IMR-90 (cell line): Measurements from ENCODE around the gene OR8H1. TPM values are rescaled to one million over a fixed set of nuclear protein-coding genes. Genes with fewer than 3 reads are reported as not detected.

ENCODE experiments used
- ATAC-seq: fragments of 200-7000 bp; cut with Tn5 transposase; 2 replicates; pipeline ENCODE4 v1.9.1; 2020; ENCODE audit warnings: low read depth, mild to moderate bottlenecking, moderate library complexity
- BruUV-seq: library from RNA; stranded (reverse); fragments of 400-500 nt; replicated peaks from 2 replicates; lab custom pipeline; 2021; lab: Mats Ljungman, UMichigan
- CTCF ChIA-PET: fragments of 300-600 bp; formaldehyde crosslinking; extraction: SDS; loops from one replicate; lab custom pipeline; 2021; ENCODE audit warnings: antibody characterized with exemption; lab: Yijun Ruan, JAX
- POLR2A ChIA-PET: fragments of 300-600 bp; sonication (Branson Sonifier 250); formaldehyde crosslinking; loops from one replicate; lab custom pipeline; 2022; ENCODE audit warnings: antibody characterized with exemption; ENCODE audit not compliant: unreplicated experiment; lab: Charles Lee
- DNase-seq: peaks from one replicate; pipeline ENCODE4 v3.0.0; 2013
- H2AFZ ChIP-seq: replicated peaks from 2 replicates; pipeline ENCODE3; 2013; ENCODE audit warnings: low read length, mild to moderate bottlenecking; ENCODE audit not compliant: poor library complexity
- H2AK5ac ChIP-seq: 2 replicates; pipeline ENCODE4 v1.6.1; 2013; ENCODE audit warnings: low read depth, low read length, inconsistent platforms
- H2AK9ac ChIP-seq: replicated peaks from 2 replicates; pipeline ENCODE3; 2013; ENCODE audit warnings: mild to moderate bottlenecking, low read depth, low read length, moderate library complexity; ENCODE audit not compliant: poor library complexity
- H2BK120ac ChIP-seq: 2 replicates; pipeline ENCODE4 v1.6.1; 2013; ENCODE audit warnings: low read depth, low read length, inconsistent platforms
- H2BK15ac ChIP-seq: 3 replicates; pipeline ENCODE4 v1.6.1; 2013; ENCODE audit warnings: low read depth, low read length, inconsistent platforms
- H2BK20ac ChIP-seq: 2 replicates; pipeline ENCODE4 v1.6.1; 2013; ENCODE audit warnings: low read depth, mild to moderate bottlenecking, inconsistent platforms, low read length, moderate library complexity
- H2BK5ac ChIP-seq: 2 replicates; pipeline ENCODE4 v1.6.1; 2013; ENCODE audit warnings: mild to moderate bottlenecking, low read depth, low read length, inconsistent platforms; ENCODE audit not compliant: poor library complexity, severe bottlenecking
- H3K14ac ChIP-seq: replicated peaks from 2 replicates; pipeline ENCODE4 v1.6.1; 2013; ENCODE audit warnings: low read depth, low read length, inconsistent platforms
- H3K18ac ChIP-seq: 2 replicates; pipeline ENCODE4 v1.6.1; 2013; ENCODE audit warnings: low read depth, low read length, control low read depth
- H3K23ac ChIP-seq: 2 replicates; pipeline ENCODE4 v1.6.1; 2013; ENCODE audit warnings: low read depth, low read length, inconsistent platforms
- H3K27ac ChIP-seq: 2 replicates; pipeline ENCODE4 v1.5.1; 2013; ENCODE audit warnings: mild to moderate bottlenecking, control low read depth, low read length; ENCODE audit not compliant: insufficient read depth
- H3K27me3 ChIP-seq: 2 replicates; pipeline ENCODE4 v1.6.1; 2013; ENCODE audit warnings: low read length; ENCODE audit not compliant: control insufficient read depth, insufficient read depth
- H3K36me3 ChIP-seq: 2 replicates; pipeline ENCODE4 v1.6.1; 2013; ENCODE audit warnings: low read length, mixed read lengths; ENCODE audit not compliant: control insufficient read depth, insufficient read depth
- H3K4ac ChIP-seq: 2 replicates; pipeline ENCODE4 v1.6.1; 2013; ENCODE audit warnings: low read depth, low read length, inconsistent platforms
- H3K4me1 ChIP-seq: 2 replicates; pipeline ENCODE4 v1.6.1; 2013; ENCODE audit warnings: low read length, mixed read lengths; ENCODE audit not compliant: control insufficient read depth, insufficient read depth
- H3K4me2 ChIP-seq: 2 replicates; pipeline ENCODE4 v1.6.1; 2013; ENCODE audit warnings: low read depth, mild to moderate bottlenecking, control low read depth, low read length, moderate library complexity
- H3K4me3 ChIP-seq: 2 replicates; pipeline ENCODE4 v1.5.1; 2013; ENCODE audit warnings: low read depth, mild to moderate bottlenecking, control low read depth, low read length, moderate library complexity; ENCODE audit not compliant: insufficient read depth
- H3K56ac ChIP-seq: 2 replicates; pipeline ENCODE4 v1.6.1; 2013; ENCODE audit warnings: low read length, inconsistent platforms; ENCODE audit not compliant: insufficient read depth; ENCODE audit errors: extremely low read depth
- H3K79me1 ChIP-seq, 2 experiments: 2 replicates each; pipeline ENCODE4 v1.6.1; 2013; ENCODE audit warnings: low read length in 2 of 2, inconsistent platforms in 1 of 2, low read depth in 1 of 2
- H3K9ac ChIP-seq: 2 replicates; pipeline ENCODE4 v1.6.1; 2013; ENCODE audit warnings: low read depth, low read length, control low read depth
- H3K9me1 ChIP-seq: 2 replicates; pipeline ENCODE4 v1.6.1; 2013; ENCODE audit warnings: low read length, inconsistent platforms; ENCODE audit not compliant: insufficient read depth
- H3K9me3 ChIP-seq: 2 replicates; pipeline ENCODE4 v1.6.1; 2013; ENCODE audit warnings: low read length; ENCODE audit not compliant: control insufficient read depth, insufficient read depth
- H4K20me1 ChIP-seq: 2 replicates; pipeline ENCODE4 v1.6.1; 2013; ENCODE audit warnings: low read length, inconsistent platforms; ENCODE audit not compliant: insufficient read depth
- H4K5ac ChIP-seq: 2 replicates; pipeline ENCODE4 v1.6.1; 2013; ENCODE audit warnings: mild to moderate bottlenecking, low read depth, low read length, control low read depth
- H4K8ac ChIP-seq, 2 experiments: 2 replicates each; pipeline ENCODE4 v1.6.1; 2013; ENCODE audit warnings: low read depth in 2 of 2, low read length in 2 of 2, control low read depth in 1 of 2, inconsistent platforms in 1 of 2
- H4K91ac ChIP-seq: 2 replicates; pipeline ENCODE4 v1.6.1; 2013; ENCODE audit warnings: low read depth, low read length, inconsistent platforms; ENCODE audit not compliant: insufficient read depth
- BHLHE40 ChIP-seq: fragments of 150-350 bp; IDR thresholded peaks from 2 replicates; pipeline ENCODE4 v1.6.1; 2016; ENCODE audit warnings: mild to moderate bottlenecking, low read depth, low read length
- CEBPB ChIP-seq: IDR thresholded peaks from 2 replicates; pipeline ENCODE4 v1.6.1; 2012; ENCODE audit warnings: low read depth, low read length, improper control_type of control experiment
- CHD1 ChIP-seq: IDR thresholded peaks from 2 replicates; pipeline ENCODE4 v1.6.1; 2012; ENCODE audit warnings: low read depth, low read length, improper control_type of control experiment
- CTCF ChIP-seq: conservative IDR thresholded peaks from 2 replicates; pipeline ENCODE4 v1.5.1; 2012; ENCODE audit warnings: mild to moderate bottlenecking, low read depth, low read length, improper control_type of control experiment
- FOS ChIP-seq: fragments of 150-350 bp; IDR thresholded peaks from 2 replicates; pipeline ENCODE4 v1.6.1; 2016; ENCODE audit warnings: low read depth, low read length
- MAFK ChIP-seq: IDR thresholded peaks from 2 replicates; pipeline ENCODE4 v1.6.1; 2012; ENCODE audit warnings: low read depth, low read length, improper control_type of control experiment
- MAZ ChIP-seq: IDR thresholded peaks from 2 replicates; pipeline ENCODE4 v1.6.1; 2012; ENCODE audit warnings: low read depth, mild to moderate bottlenecking, low read length, improper control_type of control experiment, moderate library complexity, borderline replicate concordance
- NFE2L2 ChIP-seq: fragments of 150-350 bp; IDR thresholded peaks from 2 replicates; pipeline ENCODE4 v1.6.1; 2016; ENCODE audit warnings: low read depth, mild to moderate bottlenecking, low read length
- RCOR1 ChIP-seq: IDR thresholded peaks from 2 replicates; pipeline ENCODE4 v1.6.1; 2012; ENCODE audit warnings: mild to moderate bottlenecking, low read length, improper control_type of control experiment; ENCODE audit not compliant: insufficient replicate concordance
- RFX5 ChIP-seq: IDR thresholded peaks from 2 replicates; pipeline ENCODE4 v1.8.0; 2012; ENCODE audit warnings: low read depth, mild to moderate bottlenecking, low read length, moderate library complexity
- USF2 ChIP-seq: fragments of 150-350 bp; IDR thresholded peaks from 2 replicates; pipeline ENCODE4 v1.6.1; 2017; ENCODE audit warnings: mild to moderate bottlenecking, antibody characterized with exemption, low read length, low read depth
- WGBS, 2 experiments: methylation state at CpG; one replicate each; pipeline versions ENCODE4 v1.1.5 to v1.1.7; 2013; ENCODE audit warnings: missing lambda C conversion rate in 2 of 2; ENCODE audit not compliant: insufficient read length in 1 of 2; ENCODE audit errors: extremely low coverage in 2 of 2; 5-methylcytosine and 5-hydroxymethylcytosine counted together
- dilution Hi-C: fragments of 300-500 bp; cut with HindIII; formaldehyde crosslinking; loops from one replicate; pipeline ENCODE4 v1.14.3; 2018; ENCODE audit warnings: low sequenced_read_pairs; ENCODE audit not compliant: unreplicated experiment
- in situ Hi-C: fragments of 300-500 bp; cut with MboI; formaldehyde crosslinking; loops from 3 replicates; pipeline ENCODE4 v1.14.3; 2019; ENCODE audit warnings: low sequenced_read_pairs, inconsistent platforms, mixed read lengths
- intact Hi-C: fragments of 100-400 bp; cut with micrococcal nuclease; formaldehyde crosslinking; loops from 2 replicates; pipeline ENCODE4 v1.10.0; 2022
- polyA plus RNA-seq, 3 experiments: library from polyadenylated mRNA; depleted of rRNA; stranded (reverse); fragments of >200 nt; gene quantifications; 2 replicates each; pipeline ENCODE4 v1.2.3, GENCODE V29; 2012; ENCODE audit warnings: low replicate concordance in 1 of 3
- total RNA-seq: library from RNA; depleted of rRNA; stranded (reverse); fragments of >200 nt; gene quantifications from 2 replicates; pipeline ENCODE4 v1.2.3, GENCODE V29; 2012

The OR8H1 gene
- total and polyA plus RNA-seq, 2 of the 4 experiments (the other 2 are of a cell fraction), result not detected

DNA sequence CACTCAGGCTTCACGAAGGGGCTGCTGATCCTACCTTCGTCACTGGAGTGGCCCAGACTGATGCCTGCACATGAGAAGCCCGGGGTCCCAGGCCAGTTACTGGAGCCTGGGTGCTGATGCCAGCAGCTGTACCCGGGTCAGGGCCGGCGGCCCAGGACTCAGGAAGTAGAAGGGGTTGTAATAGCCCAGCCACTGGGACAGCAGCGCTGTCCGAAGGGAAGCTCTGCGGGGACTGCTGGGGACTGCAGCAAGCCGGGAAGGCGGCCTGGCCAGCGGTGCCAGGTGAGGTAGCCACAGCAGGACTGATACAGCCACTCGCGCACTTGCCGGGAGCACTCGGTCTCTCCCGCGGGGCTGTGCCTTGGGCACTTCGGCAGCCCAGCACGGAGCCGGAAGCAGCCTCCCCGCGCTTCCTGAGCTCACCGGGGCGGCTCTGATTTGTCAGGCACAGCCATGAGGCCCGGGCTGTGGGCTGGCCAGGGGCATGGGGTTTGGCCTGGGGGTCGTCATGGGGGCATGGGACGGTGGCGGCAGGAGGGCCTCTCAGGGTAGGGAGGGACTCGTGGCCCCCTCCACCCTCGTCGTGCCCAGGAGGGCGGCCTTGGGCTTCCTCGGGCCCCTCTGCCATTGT is 39.9 kb upstream of the OR8H1 start:
- no peak overlapping the region for H2BK20ac ChIP-seq
- no peaks in the 10 kb centered on the region for H3K79me1 ChIP-seq
- no peak overlapping the region for H3K4me2 ChIP-seq
- WGBS, 2 experiments, result 72% methylated on average over 18 of the region's 34 CpGs; no CpG with 5 or more reads in 1 of the 2 experiments
- no peak overlapping the region for H2BK15ac ChIP-seq
- CTCF ChIA-PET, result no interaction called here
- ATAC-seq (no peak), DNase-seq (no peak)
- no peak overlapping the region for H3K4me3 ChIP-seq
- no peak overlapping the region for H3K23ac ChIP-seq
- H3K18ac ChIP-seq, result no peak overlapping the region
- H3K9me3 ChIP-seq, result peaks cover 15% of the 10 kb centered on the region
- no peak overlapping the region for H3K4ac ChIP-seq
- H2BK5ac ChIP-seq, result no peak overlapping the region
- no peaks in the 10 kb centered on the region for H3K36me3 ChIP-seq
- no peak overlapping the region for H3K27ac ChIP-seq
- no peak overlapping the region for H3K56ac ChIP-seq
- no peak for TF ChIP-seq FOS
- TF ChIP-seq CHD1, result no peak
- no peak for TF ChIP-seq RFX5
- no peak for TF ChIP-seq BHLHE40
- no peak for TF ChIP-seq CEBPB
- no peak for TF ChIP-seq USF2
- no peak for TF ChIP-seq CTCF
- no peak for TF ChIP-seq RCOR1
- TF ChIP-seq MAFK, result no peak
- TF ChIP-seq NFE2L2, result no peak
- TF ChIP-seq MAZ, result no peak
- H2AK9ac ChIP-seq, result no peak overlapping the region
- dilution Hi-C loops, result no loop called here
- no peak overlapping the region for H3K9ac ChIP-seq
- no peak overlapping the region for H4K8ac ChIP-seq
- intact Hi-C loops, result no loop called here
- no peak overlapping the region for H4K5ac ChIP-seq
- no peak overlapping the region for H2AK5ac ChIP-seq
- no peak overlapping the region for H4K91ac ChIP-seq
- in situ Hi-C loops, result no loop called here
- POLR2A ChIA-PET, result no interaction called here
- BruUV-seq, result no TSS peak
- no peaks in the 10 kb centered on the region for H3K4me1 ChIP-seq
- H3K9me1 ChIP-seq, result no peaks in the 10 kb centered on the region
- H3K14ac ChIP-seq, result no peak overlapping the region
- H2AFZ ChIP-seq, result no peak overlapping the region
- H2BK120ac ChIP-seq, result no peak overlapping the region
- H3K27me3 ChIP-seq, result no peaks in the 10 kb centered on the region
- no peaks in the 10 kb centered on the region for H4K20me1 ChIP-seq
